HepG2 (cell line): ENCODE data around the gene MYO1C. TPM values are rescaled to one million over a fixed set of nuclear protein-coding genes. Genes with fewer than 3 reads are reported as not detected.

ENCODE experiments used
- ATAC-seq: fragments of 200-7000 bp; cut with Tn5 transposase; 3 replicates; pipeline ENCODE4 v1.9.1; 2020; ENCODE audit warnings: mild to moderate bottlenecking, moderate library complexity
- BruUV-seq: library from RNA; stranded (reverse); fragments of 400-500 nt; replicated peaks from 2 replicates; lab custom pipeline; 2021; lab: Mats Ljungman, UMichigan
- CTCF ChIA-PET: fragments of 300-600 bp; formaldehyde crosslinking; extraction: SDS; loops from one replicate; lab custom pipeline; 2021; ENCODE audit warnings: low total read pairs, inconsistent platforms, low intra/inter-chr PET ratio; lab: Yijun Ruan, JAX
- POLR2A ChIA-PET: fragments of 350-600 bp; sonication (Branson Sonifier 250); formaldehyde crosslinking; loops from one replicate; lab custom pipeline; 2020; ENCODE audit warnings: antibody characterized with exemption, inconsistent platforms; lab: Yijun Ruan, JAX
- DNase-seq: peaks from one replicate; pipeline ENCODE4 v3.0.0-alpha.2; 2015; ENCODE audit warnings: low spot score
- FAIRE-seq: peaks from 3 replicates; lab custom pipeline; 2011; peaks lifted over from hg19 to GRCh38; lab: Jason Lieb, UNC
- H2AFZ ChIP-seq: one replicate; pipeline ENCODE4 v1.6.1; 2011; ENCODE audit warnings: low read length, inconsistent platforms
- H3K27ac ChIP-seq: fragments of 300-600 bp; 3 replicates; pipeline ENCODE4 v1.8.0; 2011; ENCODE audit warnings: mixed run types, mild to moderate bottlenecking, mixed read lengths, low read length, inconsistent platforms; ENCODE audit not compliant: insufficient read depth; ENCODE audit errors: extremely low read length
- H3K27me3 ChIP-seq, 2 experiments: fragments of 200-600 bp in 1 of 2; 2 replicates in 1 of 2; 3 replicates in 1 of 2; pipeline versions ENCODE4 v1.6.0 to v1.8.0; 2011; ENCODE audit warnings: low read length in 2 of 2, mild to moderate bottlenecking in 2 of 2, moderate library complexity in 2 of 2, inconsistent platforms in 1 of 2; ENCODE audit not compliant: insufficient read depth in 2 of 2, control insufficient read depth in 1 of 2
- H3K36me3 ChIP-seq, 2 experiments: fragments of 200-600 bp in 1 of 2; replicated peaks in 1 of 2; 2 replicates in 1 of 2; 3 replicates in 1 of 2; pipeline versions ENCODE4 v1.5.1 to v1.8.0; 2011; ENCODE audit warnings: low read length in 2 of 2, inconsistent platforms in 1 of 2; ENCODE audit not compliant: insufficient read depth in 2 of 2, control insufficient read depth in 1 of 2
- H3K4me1 ChIP-seq: 2 replicates; pipeline ENCODE4 v1.5.1; 2012; ENCODE audit warnings: low read length, inconsistent platforms; ENCODE audit not compliant: insufficient read depth
- H3K4me2 ChIP-seq: 2 replicates; pipeline ENCODE4 v1.6.0; 2011; ENCODE audit warnings: low read depth, low read length, inconsistent platforms
- H3K4me3 ChIP-seq, 3 experiments: fragments of 200-600 bp in 1 of 3; sonication (generic), shearing (Covaris generic) in 1 of 3; replicated peaks in 1 of 3; 2 replicates each; pipeline ENCODE4 v1.5.1; 2011 to 2016; ENCODE audit warnings: low read length in 3 of 3, inconsistent platforms in 2 of 3, low read depth in 2 of 3, mild to moderate bottlenecking in 2 of 3, control low read depth in 1 of 3, mixed read lengths in 1 of 3; ENCODE audit not compliant: insufficient read depth in 1 of 3
- H3K79me2 ChIP-seq: one replicate; pipeline ENCODE4 v1.6.1; 2011; ENCODE audit warnings: low read length, inconsistent platforms; ENCODE audit not compliant: insufficient read depth
- H3K9ac ChIP-seq: 2 replicates; pipeline ENCODE4 v1.6.0; 2011; ENCODE audit warnings: mild to moderate bottlenecking, low read depth, low read length, inconsistent platforms; ENCODE audit not compliant: insufficient read depth
- H3K9me3 ChIP-seq: 2 replicates; pipeline ENCODE4 v1.5.1; 2012; ENCODE audit warnings: mild to moderate bottlenecking, low read length
- H4K20me1 ChIP-seq: 2 replicates; pipeline ENCODE4 v1.6.0; 2011; ENCODE audit warnings: inconsistent platforms, mild to moderate bottlenecking, low read length, moderate library complexity; ENCODE audit not compliant: insufficient read depth
- FOXM1 ChIP-seq: sonication (generic); formaldehyde crosslinking; IDR thresholded peaks from 2 replicates; pipeline ENCODE4 v1.5.0; 2020; ENCODE audit warnings: missing genetic modification reagents
- SNAPC5 ChIP-seq: sonication (generic); formaldehyde crosslinking; IDR thresholded peaks from 2 replicates; pipeline ENCODE4 v1.8.1; 2023; ENCODE audit warnings: mild to moderate bottlenecking, missing genetic modification reagents, borderline replicate concordance
- SNRNP70 ChIP-seq: fragments of 200-400 bp; formaldehyde crosslinking; IDR thresholded peaks from 2 replicates; pipeline ENCODE4 v1.6.1; 2017; ENCODE audit warnings: mild to moderate bottlenecking, low read depth, low read length, moderate library complexity
- TEF ChIP-seq: sonication (generic); formaldehyde crosslinking; IDR thresholded peaks from 2 replicates; pipeline ENCODE4 v1.5.0; 2020; ENCODE audit warnings: missing genetic modification reagents
- TERF1 ChIP-seq: sonication (generic); formaldehyde crosslinking; IDR thresholded peaks from 2 replicates; pipeline ENCODE4 v1.8.0; 2022; ENCODE audit warnings: mild to moderate bottlenecking, missing genetic modification reagents, moderate library complexity
- ZBTB20 ChIP-seq: sonication (generic); formaldehyde crosslinking; IDR thresholded peaks from 2 replicates; pipeline ENCODE4 v1.8.1; 2023; ENCODE audit warnings: missing genetic modification reagents, low read depth, mild to moderate bottlenecking, borderline replicate concordance
- ZC3H4 ChIP-seq: sonication (generic); formaldehyde crosslinking; IDR thresholded peaks from 2 replicates; pipeline ENCODE4 v1.4.0; 2020; ENCODE audit warnings: missing genetic modification reagents, borderline replicate concordance
- ZNF260 ChIP-seq: sonication (generic); formaldehyde crosslinking; IDR thresholded peaks from 2 replicates; pipeline ENCODE4 v1.4.0; 2020; ENCODE audit warnings: missing genetic modification reagents, low read depth, mild to moderate bottlenecking, borderline replicate concordance
- ZNF710 ChIP-seq: sonication (generic); formaldehyde crosslinking; IDR thresholded peaks from 2 replicates; pipeline ENCODE4 v1.5.0; 2020; ENCODE audit warnings: mild to moderate bottlenecking, missing genetic modification reagents, borderline replicate concordance
- ZNF761 ChIP-seq: sonication (generic); formaldehyde crosslinking; conservative IDR thresholded peaks from 2 replicates; pipeline ENCODE4 v1.4.0; 2020; ENCODE audit warnings: mild to moderate bottlenecking, missing genetic modification reagents
- ZNF790 ChIP-seq: sonication (generic); formaldehyde crosslinking; IDR thresholded peaks from 2 replicates; pipeline ENCODE4 v1.8.0; 2022; ENCODE audit warnings: missing genetic modification reagents, mild to moderate bottlenecking, borderline replicate concordance
- ZNF879 ChIP-seq: sonication (generic); formaldehyde crosslinking; IDR thresholded peaks from 2 replicates; pipeline ENCODE4 v1.8.1; 2023; ENCODE audit warnings: missing genetic modification reagents
- ZSCAN20 ChIP-seq: sonication (generic); formaldehyde crosslinking; IDR thresholded peaks from 2 replicates; pipeline ENCODE4 v1.4.0; 2020; ENCODE audit warnings: missing genetic modification reagents, mild to moderate bottlenecking, borderline replicate concordance
- WGBS: methylation state at CpG from one replicate; pipeline ENCODE4 v1.1.6; 2017; ENCODE audit warnings: low lambda C conversion rate; 5-methylcytosine and 5-hydroxymethylcytosine counted together
- in situ Hi-C: cut with HindIII; loops from 2 replicates; pipeline ENCODE4 v1.10.0; 2017; ENCODE audit warnings: low pct_unique_long_range_greater_than_20kb; ENCODE audit not compliant: extremely low pct_ligation_motif_present
- intact Hi-C: fragments of 100-400 bp; cut with micrococcal nuclease; formaldehyde crosslinking; loops from one replicate; pipeline ENCODE4 v1.10.0; 2022; ENCODE audit not compliant: unreplicated experiment
- polyA plus RNA-seq, 8 experiments: library from polyadenylated mRNA; depleted of rRNA in 3 of 8; stranded (reverse) in 7 of 8; unstranded in 1 of 8; fragments of >200 nt; fragmentation: Illumina TruSeq in 4 of 8; extraction: Trizol in 4 of 8; gene quantifications; 2 replicates each; pipeline versions ENCODE4 v1.2.1 to v1.2.3, GENCODE V29; 2011 to 2016; ENCODE audit warnings: low read depth in 4 of 8, missing spikeins in 1 of 8, mixed read lengths in 1 of 8; ENCODE audit not compliant: insufficient read depth in 1 of 8
- total RNA-seq, 5 experiments: library from RNA; depleted of rRNA; stranded (reverse); fragments of >200 nt; fragmentation: Illumina TruSeq; extraction: Trizol; gene quantifications; 2 replicates each; pipeline ENCODE4 v1.2.3, GENCODE V29; 2016; ENCODE audit warnings: low read depth in 1 of 5

MYO1C gene
- total and polyA plus RNA-seq, 2 of the 13 experiments (the other 11 are each of a cell fraction or from before 2014, with no cell fraction given), result 22.7 to 40.8 TPM

GRCh38 chr17:1511290-1511689, 18.8 kb upstream of the MYO1C start:
- ATAC-seq, result no peak
- ChIA-PET CTCF (no interaction called here), POLR2A (no interaction called here)
- Histone ChIP-seq H3K4me1 (peaks cover 24% of the 10 kb centered on the region), H3K4me2 (no peak overlapping the region), H3K9ac (no peak overlapping the region), H3K79me2 (peaks cover 7% of the 10 kb centered on the region), H4K20me1 (no peaks in the 10 kb centered on the region), H3K27me3 (no peaks in the 10 kb centered on the region; a peak in 1 of 5 replicates), H3K27ac (no peak overlapping the region), H3K4me3 (no peak overlapping the region), H2AFZ (no peak overlapping the region), H3K9me3 (no peaks in the 10 kb centered on the region), H3K36me3 (peaks cover 0 to 4% of the 10 kb centered on the region in 2 experiments; a peak in 1 of 5 replicates)
- no peak for DNase-seq
- TF ChIP-seq SNAPC5, result no peak
- no peak for TF ChIP-seq ZNF710 (CRISPR knock-in tag)
- no peak for TF ChIP-seq ZSCAN20 (CRISPR knock-in tag)
- no peak for TF ChIP-seq ZNF260 (CRISPR knock-in tag)
- no peak for TF ChIP-seq ZC3H4 (CRISPR knock-in tag)
- TF ChIP-seq ZNF879, result no peak
- no peak for TF ChIP-seq ZNF790 (CRISPR knock-in tag)
- no peak for TF ChIP-seq ZBTB20 (CRISPR knock-in tag)
- TF ChIP-seq TERF1, result no peak
- no peak for TF ChIP-seq FOXM1 (CRISPR knock-in tag)
- no peak for TF ChIP-seq ZNF761 (CRISPR knock-in tag)
- no peak for TF ChIP-seq SNRNP70
- no peak for TF ChIP-seq TEF (CRISPR knock-in tag)
- in situ Hi-C loops, result loop anchor here (10.0 kb wide), 1 partner anchor 236 kb away; the partner anchor contains the start of genes BHLHA9 and TRARG1
- BruUV-seq, result no TSS peak
- intact Hi-C loops, result no loop called here
- FAIRE-seq, result no peak
- WGBS, result 89% methylated on average over 10 of the region's 11 CpGs
